ENCODE data around the gene CELF4. TPM values are rescaled to one million over a fixed set of nuclear protein-coding genes. Genes with fewer than 3 reads are reported as not detected.
A peak's percentile ranks its signal among the peaks of the same experiment; 100 is the strongest.

Gene CELF4
- total RNA-seq, 2 experiments from 2014 or later: not detected

DNA sequence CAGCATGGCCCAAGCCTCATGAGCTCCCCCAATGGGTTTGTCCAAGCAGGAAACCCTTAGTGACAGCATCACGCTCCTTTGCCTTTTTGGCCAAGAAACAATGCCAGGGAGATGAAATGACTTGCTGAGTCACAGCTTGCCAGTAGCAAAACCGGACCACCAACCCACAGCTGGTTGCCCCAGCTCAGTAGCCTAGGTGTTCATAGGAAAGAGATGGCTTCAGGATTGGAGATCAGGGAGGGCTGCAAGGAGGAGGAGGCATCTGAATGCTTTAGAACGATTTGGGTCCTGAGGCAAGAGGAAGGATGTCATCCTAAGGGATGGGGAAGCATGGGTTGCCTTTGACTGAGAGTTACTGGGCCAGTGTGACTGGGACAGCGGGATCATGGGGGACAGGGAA lies 116.7 kb downstream of the CELF4 start:
- DNase-seq: no peak
- no peak for ATAC-seq (ENCODE audit: low read depth)
- POLR2A ChIA-PET: no interaction called here
- Mint-ChIP-seq H3K27ac (no peak overlapping the region), H3K4me3 (no peak overlapping the region), H3K27me3 (peaks cover 4% of the 10 kb centered on the region), H3K9me3 (no peaks in the 10 kb centered on the region), H3K36me3 (no peaks in the 10 kb centered on the region), H3K4me1 (peaks cover 5% of the 10 kb centered on the region)

DNA sequence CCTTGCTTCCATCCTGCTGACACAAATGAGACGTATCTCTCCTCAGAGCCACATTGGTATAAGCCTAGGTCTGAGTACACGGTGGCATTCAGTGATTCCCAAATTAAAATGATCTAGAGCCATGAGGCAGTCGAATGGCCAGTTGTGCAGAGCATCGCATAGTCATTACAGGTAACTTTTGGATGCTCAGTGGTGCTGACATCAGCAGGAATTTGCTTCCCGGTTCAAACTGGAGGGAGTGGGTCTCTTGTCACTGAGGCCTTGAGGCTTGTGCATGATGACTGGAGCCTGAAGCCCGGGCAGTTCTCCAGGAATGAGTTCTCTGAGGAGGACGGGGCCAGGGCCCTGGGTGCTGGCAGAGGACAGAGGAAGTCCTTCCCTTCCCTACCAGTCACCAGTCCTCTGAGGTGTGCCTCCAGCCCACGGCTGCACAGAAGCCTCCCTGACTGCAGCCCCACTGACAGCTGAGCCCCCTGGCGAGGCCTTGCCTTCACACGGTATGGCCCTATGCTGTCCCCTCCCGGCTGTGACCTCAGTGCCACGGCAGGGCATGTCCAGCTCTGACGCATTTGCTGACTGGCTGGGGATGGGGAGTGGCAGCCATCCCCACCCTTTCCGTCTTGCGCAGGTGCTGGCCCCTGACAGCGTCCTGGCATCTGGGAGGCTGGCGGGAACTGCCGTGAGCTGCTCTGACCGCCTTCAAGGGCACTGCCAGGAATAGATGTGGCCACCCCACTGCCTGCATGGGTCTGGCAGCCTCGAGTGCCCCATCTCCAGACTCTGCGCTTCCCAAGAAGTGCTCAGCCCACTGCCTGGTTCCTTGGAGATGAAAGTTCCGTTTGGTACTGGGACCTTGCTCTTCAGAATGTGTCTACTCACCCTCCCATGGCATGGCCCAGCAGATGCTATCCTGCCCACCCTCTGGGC lies 117.4 kb downstream of the CELF4 start:
- POLR2A ChIA-PET: no interaction called here
- no peak overlapping the region for H3K27ac Mint-ChIP-seq
- no peaks in the 10 kb centered on the region for H3K36me3 Mint-ChIP-seq
- no peak for ATAC-seq (ENCODE audit: low read depth)
- peaks cover 4% of the 10 kb centered on the region for H3K27me3 Mint-ChIP-seq
- H3K4me3 Mint-ChIP-seq: no peak overlapping the region
- H3K4me1 Mint-ChIP-seq: peaks cover 5% of the 10 kb centered on the region
- H3K9me3 Mint-ChIP-seq: no peaks in the 10 kb centered on the region
- no peak for DNase-seq

DNA sequence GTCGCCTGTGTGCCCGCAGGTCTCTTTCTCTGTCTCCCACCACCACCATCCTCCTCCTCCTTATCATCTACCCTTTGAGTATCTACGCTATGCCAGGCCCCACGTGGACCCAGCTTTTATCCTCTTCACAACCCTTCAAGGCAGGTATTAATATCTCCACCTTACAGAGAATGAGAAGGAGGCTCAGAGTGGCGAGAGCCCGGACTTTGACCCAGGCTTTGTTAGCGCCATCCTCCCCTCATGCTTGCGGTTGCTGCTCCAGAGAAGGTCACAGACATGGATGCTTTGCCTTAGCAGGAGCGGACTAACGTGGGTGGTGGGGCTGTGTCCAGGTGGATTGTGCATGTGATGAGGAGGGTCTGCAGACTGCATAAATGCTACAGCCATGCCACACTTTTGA lies 119.8 kb downstream of the CELF4 start:
- peaks cover 4% of the 10 kb centered on the region for H3K27me3 Mint-ChIP-seq
- H3K9me3 Mint-ChIP-seq: no peaks in the 10 kb centered on the region
- POLR2A ChIA-PET: no interaction called here
- DNase-seq: no peak
- no peak overlapping the region for H3K27ac Mint-ChIP-seq
- peaks cover 5% of the 10 kb centered on the region for H3K4me1 Mint-ChIP-seq
- H3K4me3 Mint-ChIP-seq: no peak overlapping the region
- no peaks in the 10 kb centered on the region for H3K36me3 Mint-ChIP-seq
- no peak for ATAC-seq (ENCODE audit: low read depth)

- H3K4me3 Mint-ChIP-seq: no peak overlapping the region
Measured at GRCh38 chr18:37445368-37445767, 120.2 kb downstream of the CELF4 start.

DNA sequence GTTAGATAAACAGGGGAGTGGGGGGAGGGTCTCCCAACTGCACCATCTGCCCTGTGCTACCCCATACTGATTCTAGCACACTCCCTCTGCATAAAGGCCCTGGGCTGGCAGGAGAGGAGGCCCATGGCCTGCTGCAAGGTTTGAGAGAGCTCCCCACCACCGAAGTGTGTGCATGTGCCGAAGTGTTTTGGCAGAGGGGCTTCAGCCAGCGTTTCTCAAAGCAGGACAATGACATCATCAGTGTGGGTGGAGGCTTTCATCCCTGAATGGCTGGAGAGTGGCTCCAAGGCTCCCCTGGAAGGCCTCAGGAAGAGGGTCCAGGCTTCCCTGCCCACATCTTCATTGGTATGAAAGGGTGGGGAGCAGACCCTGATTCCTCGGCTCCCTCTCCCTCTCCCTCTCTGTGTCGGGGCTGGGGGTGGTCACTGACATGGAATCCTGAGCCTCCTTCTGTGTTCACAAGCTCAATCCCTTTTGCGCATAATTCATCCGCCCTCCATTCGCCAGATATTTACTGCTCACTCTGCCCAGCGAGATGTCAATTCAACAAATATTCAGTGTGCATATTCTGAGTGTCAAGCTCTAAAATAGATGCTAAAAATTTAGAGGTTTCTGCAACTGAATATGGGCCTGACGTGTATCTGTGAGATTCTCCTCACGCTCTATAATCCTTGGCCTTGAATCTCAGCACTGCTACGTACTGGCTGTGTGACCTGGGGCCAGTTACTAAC lies 122.1 kb downstream of the CELF4 start:
- peaks cover 5% of the 10 kb centered on the region for H3K4me1 Mint-ChIP-seq
- no peaks in the 10 kb centered on the region for H3K9me3 Mint-ChIP-seq
- H3K27me3 Mint-ChIP-seq: peaks cover 4% of the 10 kb centered on the region
- ATAC-seq (ENCODE audit: low read depth) (no peak), DNase-seq (no peak)
- POLR2A ChIA-PET: no interaction called here
- H3K36me3 Mint-ChIP-seq: no peaks in the 10 kb centered on the region
- H3K27ac Mint-ChIP-seq: no peak overlapping the region
- H3K4me3 Mint-ChIP-seq: no peak overlapping the region

More at GRCh38 chr18:37445368-37445767, 120.2 kb downstream of the CELF4 start:
- H3K9me3 Mint-ChIP-seq: no peaks in the 10 kb centered on the region
- ATAC-seq (ENCODE audit: low read depth): no peak
- H3K36me3 Mint-ChIP-seq: no peaks in the 10 kb centered on the region
- no peak for DNase-seq
- POLR2A ChIA-PET: no interaction called here
- no peak overlapping the region for H3K27ac Mint-ChIP-seq
- peaks cover 4% of the 10 kb centered on the region for H3K27me3 Mint-ChIP-seq
- peaks cover 5% of the 10 kb centered on the region for H3K4me1 Mint-ChIP-seq

DNA sequence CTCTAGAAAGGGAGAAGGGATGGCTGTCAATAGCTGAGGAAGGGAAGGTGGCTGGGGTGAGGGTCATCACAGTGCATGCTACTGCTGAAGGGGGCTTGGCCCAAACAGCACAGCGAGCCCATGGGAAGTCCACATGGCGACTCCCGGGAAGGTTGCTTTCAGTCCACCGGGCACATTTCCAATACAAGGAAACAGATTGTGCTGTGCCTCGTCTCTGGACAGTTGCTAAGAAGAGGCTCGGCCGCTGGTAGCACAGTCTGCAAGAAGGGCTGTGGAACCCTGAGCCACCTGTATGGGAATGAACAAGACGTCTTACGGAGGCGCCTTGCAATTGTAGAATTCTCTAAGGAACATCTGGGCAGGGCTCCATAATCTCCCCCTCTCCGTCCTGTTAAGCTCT lies 123.1 kb downstream of the CELF4 start:
- Mint-ChIP-seq H3K27ac (no peak overlapping the region), H3K9me3 (no peaks in the 10 kb centered on the region), H3K4me3 (no peak overlapping the region), H3K36me3 (no peaks in the 10 kb centered on the region), H3K4me1 (peaks cover 5% of the 10 kb centered on the region), H3K27me3 (peaks cover 4% of the 10 kb centered on the region)
- ATAC-seq (ENCODE audit: low read depth) (no peak), DNase-seq (no peak)
- POLR2A ChIA-PET: no interaction called here

GRCh38 chr18:37441821-37442220 lies 123.8 kb downstream of the CELF4 start:
- no peaks in the 10 kb centered on the region for H3K36me3 Mint-ChIP-seq
- H3K4me1 Mint-ChIP-seq: peaks cover 5% of the 10 kb centered on the region
- H3K4me3 Mint-ChIP-seq: no peak overlapping the region
- POLR2A ChIA-PET: no interaction called here
- no peaks in the 10 kb centered on the region for H3K9me3 Mint-ChIP-seq
- ATAC-seq (ENCODE audit: low read depth) (no peak), DNase-seq (no peak)
- H3K27me3 Mint-ChIP-seq: peaks cover 4% of the 10 kb centered on the region
- no peak overlapping the region for H3K27ac Mint-ChIP-seq

GRCh38 chr18:37440206-37440605 lies 125.4 kb downstream of the CELF4 start:
- H3K4me1 Mint-ChIP-seq: peaks cover 7% of the 10 kb centered on the region
- POLR2A ChIA-PET: no interaction called here
- H3K36me3 Mint-ChIP-seq: no peaks in the 10 kb centered on the region
- no peaks in the 10 kb centered on the region for H3K9me3 Mint-ChIP-seq
- peaks cover 4% of the 10 kb centered on the region for H3K27me3 Mint-ChIP-seq
- ATAC-seq (ENCODE audit: low read depth) (no peak), DNase-seq (no peak)
- H3K27ac Mint-ChIP-seq: no peak overlapping the region
- no peak overlapping the region for H3K4me3 Mint-ChIP-seq

DNA sequence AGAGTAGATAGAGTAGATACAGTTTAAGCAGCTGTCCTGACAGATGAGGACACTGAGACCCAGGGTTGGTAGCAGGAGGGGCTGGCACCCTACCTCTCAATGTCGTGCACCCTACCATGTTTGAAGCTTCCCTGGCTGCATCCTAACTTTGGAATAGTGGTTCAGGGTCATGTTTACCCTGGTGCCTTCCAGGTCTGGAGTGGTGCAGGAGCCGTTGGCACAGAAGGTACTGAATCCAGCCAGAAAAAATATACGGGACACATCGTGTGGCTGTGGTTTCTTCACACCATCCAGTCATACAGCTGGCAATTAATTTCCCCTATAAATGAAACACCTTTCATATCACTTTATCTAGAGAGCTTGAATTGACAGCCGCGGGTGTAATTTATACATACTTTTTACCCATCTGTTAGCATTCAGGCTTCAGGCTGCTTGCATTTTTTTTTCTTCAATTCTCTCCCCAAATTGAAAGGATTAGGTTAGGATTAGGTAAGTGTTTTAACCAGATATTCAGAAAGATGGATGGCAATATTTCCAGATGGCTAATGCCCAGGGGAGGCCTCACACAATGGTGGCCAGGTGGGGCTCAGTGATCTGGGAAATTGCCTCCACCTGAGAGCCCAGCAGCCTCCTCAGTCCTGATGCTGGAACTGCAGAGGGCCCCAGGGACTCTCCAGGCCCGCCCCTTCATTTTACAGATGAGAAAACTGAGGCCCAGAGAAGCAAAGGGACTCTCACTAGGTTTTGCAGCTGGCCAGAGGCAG lies 127.0 kb downstream of the CELF4 start:
- no peak for ATAC-seq (ENCODE audit: low read depth)
- Mint-ChIP-seq H3K4me3 (no peak overlapping the region), H3K4me1 (peaks cover 2% of the 10 kb centered on the region), H3K27me3 (no peaks in the 10 kb centered on the region), H3K9me3 (no peaks in the 10 kb centered on the region), H3K27ac (no peak overlapping the region), H3K36me3 (no peaks in the 10 kb centered on the region)
- POLR2A ChIA-PET: no interaction called here
- DNase-seq: no peak

DNA sequence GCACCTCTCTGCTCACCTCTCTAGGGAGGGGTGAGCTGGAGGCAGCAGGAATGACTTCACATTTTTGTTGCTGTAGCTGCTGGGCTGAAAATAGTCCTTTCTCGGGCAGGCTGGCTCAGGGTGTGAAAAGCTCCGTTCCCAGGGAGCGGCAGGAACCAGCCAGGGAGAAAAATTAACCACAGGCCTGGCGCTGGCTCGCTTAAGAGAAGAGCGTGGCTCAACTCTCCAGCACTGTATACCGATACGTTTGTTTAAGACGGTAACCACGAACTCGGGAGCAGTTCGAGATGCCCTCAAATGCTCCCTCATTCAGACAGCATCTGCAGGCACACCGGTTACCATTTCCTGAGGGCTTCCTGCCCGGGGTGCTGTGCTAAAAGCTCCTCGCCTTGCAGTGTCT lies 129.6 kb downstream of the CELF4 start:
- Mint-ChIP-seq H3K27me3 (peaks cover 1% of the 10 kb centered on the region), H3K4me3 (no peak overlapping the region), H3K27ac (no peak overlapping the region), H3K36me3 (no peaks in the 10 kb centered on the region), H3K4me1 (peaks cover 2% of the 10 kb centered on the region), H3K9me3 (no peaks in the 10 kb centered on the region)
- peak; percentile 33 for ATAC-seq (ENCODE audit: low read depth)
- POLR2A ChIA-PET: no interaction called here
- no peak for DNase-seq

DNA sequence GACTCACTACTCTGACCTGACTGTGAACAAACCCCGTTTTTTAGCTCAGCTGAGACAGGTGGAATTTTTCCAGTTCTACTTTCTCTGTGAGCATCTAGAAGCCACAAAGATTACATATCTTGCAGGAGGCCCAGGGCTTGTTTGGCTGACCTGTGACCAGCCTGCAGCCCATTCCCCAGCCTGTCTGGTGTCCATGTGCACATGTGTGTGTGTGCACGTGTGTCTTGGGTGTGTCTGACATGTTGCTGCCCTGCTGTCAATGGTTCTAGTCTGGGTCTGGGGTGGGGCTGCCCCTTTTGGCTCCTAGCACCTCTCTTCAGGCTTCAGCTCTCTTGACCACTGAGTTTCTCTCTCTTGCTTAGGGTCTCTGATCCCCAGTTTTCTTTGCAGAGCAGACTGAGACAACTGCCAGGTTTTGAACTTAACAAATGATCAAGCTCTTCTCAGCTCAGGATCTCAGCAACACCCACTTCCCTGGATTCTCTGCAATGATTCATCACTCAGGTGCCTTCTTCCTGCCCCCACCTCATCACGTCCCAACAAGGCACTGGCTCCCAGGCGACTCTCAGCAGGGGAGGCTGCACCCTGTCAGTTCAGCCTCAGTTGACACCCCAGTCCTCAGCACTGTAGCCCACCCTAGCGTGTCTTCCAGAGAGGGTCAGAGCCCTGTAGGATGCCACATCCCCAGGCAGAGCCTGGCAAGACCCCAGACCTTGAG lies 130.3 kb downstream of the CELF4 start:
- no peak for DNase-seq
- no peak for ATAC-seq (ENCODE audit: low read depth)
- POLR2A ChIA-PET: no interaction called here
- peaks cover 2% of the 10 kb centered on the region for H3K4me1 Mint-ChIP-seq
- H3K27ac Mint-ChIP-seq: no peak overlapping the region
- no peaks in the 10 kb centered on the region for H3K9me3 Mint-ChIP-seq
- no peak overlapping the region for H3K4me3 Mint-ChIP-seq
- no peaks in the 10 kb centered on the region for H3K36me3 Mint-ChIP-seq
- peaks cover 1% of the 10 kb centered on the region for H3K27me3 Mint-ChIP-seq

DNA sequence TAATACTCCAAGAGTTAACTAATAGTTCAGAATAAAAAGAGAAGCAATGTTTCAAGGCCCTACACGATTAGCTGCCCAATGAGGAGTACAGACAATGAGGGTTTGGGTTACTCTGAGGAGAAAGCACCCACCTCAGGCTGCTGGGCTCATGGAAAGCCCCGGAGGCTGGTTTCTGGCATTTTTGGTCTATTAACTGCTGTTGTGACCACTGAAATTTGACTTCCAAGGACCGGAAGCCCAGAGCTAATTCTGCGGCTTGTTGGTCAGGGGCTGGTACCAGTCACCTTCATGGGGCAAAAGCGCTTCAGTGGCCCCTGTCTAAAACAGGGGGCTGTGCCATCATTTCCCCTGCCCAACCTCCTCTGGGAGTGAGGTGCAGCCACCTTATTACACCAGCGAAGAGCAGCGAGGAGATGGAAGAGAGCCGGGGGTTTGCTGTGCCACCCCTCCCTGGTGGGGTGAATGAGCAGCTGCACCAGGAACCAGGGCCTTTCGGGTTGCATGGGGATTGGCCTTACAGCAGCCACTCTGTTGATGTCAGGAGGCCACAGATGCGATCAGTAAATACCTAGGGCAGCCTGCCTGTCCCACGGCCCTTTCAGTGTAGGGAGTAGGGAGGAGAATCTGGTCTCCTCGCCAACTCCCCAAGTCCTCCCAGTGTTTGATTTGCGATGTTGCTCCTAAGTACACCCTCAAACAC lies 131.3 kb downstream of the CELF4 start:
- H3K4me1 Mint-ChIP-seq: peaks cover 2% of the 10 kb centered on the region
- H3K4me3 Mint-ChIP-seq: no peak overlapping the region
- no peaks in the 10 kb centered on the region for H3K36me3 Mint-ChIP-seq
- no peaks in the 10 kb centered on the region for H3K9me3 Mint-ChIP-seq
- no peak overlapping the region for H3K27ac Mint-ChIP-seq
- DNase-seq (no peak), ATAC-seq (ENCODE audit: low read depth) (no peak)
- POLR2A ChIA-PET: no interaction called here
- peaks cover 1% of the 10 kb centered on the region for H3K27me3 Mint-ChIP-seq
